GM12875 (cell line): ENCODE results near the gene RHOT1.

Experiments
- H3K4me3 ChIP-seq: one replicate; pipeline ENCODE4 v1.5.1; 2011; ENCODE audit warnings: low read depth, low read length, control low read depth
- TF ChIP-seq, protein P1 (sequence below): IDR thresholded peaks from 2 replicates; pipeline ENCODE4 v1.5.1; 2011; ENCODE audit warnings: low read depth, mild to moderate bottlenecking, control low read depth, inconsistent platforms, low read length, moderate library complexity, borderline replicate concordance; ENCODE audit not compliant: insufficient read depth

RHOT1 gene

DNA sequence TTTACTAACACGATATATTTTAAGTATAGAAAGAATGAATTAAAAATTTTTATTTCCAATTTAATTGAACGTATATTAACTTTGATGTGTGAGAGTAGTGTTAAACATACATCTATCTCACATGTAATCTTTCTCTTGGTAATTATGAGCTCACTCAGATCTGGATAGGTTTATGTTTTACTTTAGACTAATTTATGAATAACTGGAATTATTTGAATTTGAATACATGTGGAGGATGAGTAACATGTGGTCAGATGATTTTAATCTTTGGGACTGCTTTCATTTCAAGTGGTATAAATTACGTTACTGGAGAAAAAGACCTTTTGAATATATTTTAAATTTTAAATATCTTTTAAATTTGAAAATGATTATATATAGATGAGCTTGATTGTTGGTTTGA lies 73.4 kb downstream of the RHOT1 start:
- TF ChIP-seq, protein P1, sequence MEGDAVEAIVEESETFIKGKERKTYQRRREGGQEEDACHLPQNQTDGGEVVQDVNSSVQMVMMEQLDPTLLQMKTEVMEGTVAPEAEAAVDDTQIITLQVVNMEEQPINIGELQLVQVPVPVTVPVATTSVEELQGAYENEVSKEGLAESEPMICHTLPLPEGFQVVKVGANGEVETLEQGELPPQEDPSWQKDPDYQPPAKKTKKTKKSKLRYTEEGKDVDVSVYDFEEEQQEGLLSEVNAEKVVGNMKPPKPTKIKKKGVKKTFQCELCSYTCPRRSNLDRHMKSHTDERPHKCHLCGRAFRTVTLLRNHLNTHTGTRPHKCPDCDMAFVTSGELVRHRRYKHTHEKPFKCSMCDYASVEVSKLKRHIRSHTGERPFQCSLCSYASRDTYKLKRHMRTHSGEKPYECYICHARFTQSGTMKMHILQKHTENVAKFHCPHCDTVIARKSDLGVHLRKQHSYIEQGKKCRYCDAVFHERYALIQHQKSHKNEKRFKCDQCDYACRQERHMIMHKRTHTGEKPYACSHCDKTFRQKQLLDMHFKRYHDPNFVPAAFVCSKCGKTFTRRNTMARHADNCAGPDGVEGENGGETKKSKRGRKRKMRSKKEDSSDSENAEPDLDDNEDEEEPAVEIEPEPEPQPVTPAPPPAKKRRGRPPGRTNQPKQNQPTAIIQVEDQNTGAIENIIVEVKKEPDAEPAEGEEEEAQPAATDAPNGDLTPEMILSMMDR = no peak
- H3K4me3 ChIP-seq = no peak overlapping the region

DNA sequence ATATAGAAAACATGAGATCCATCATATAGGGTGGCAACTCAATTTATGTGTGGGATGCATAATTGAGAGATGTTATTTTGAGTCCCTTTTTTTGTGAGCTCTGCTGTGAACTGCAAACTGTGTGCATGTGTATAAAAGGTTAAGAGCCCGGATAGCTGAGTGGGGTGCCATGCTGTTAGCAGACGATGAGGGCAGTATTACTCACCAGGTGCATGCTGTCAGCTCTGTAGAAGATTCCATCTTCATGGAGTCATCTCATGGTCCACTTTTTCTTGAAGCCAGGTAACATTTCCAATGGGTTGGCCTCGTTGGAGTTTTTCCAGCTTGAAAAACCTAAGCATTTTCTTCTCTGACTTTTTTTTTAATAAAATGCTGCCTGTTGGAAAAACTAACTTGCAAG lies 80.3 kb downstream of the RHOT1 start:
- TF ChIP-seq, protein P1 = no peak
- no peak overlapping the region for H3K4me3 ChIP-seq

DNA sequence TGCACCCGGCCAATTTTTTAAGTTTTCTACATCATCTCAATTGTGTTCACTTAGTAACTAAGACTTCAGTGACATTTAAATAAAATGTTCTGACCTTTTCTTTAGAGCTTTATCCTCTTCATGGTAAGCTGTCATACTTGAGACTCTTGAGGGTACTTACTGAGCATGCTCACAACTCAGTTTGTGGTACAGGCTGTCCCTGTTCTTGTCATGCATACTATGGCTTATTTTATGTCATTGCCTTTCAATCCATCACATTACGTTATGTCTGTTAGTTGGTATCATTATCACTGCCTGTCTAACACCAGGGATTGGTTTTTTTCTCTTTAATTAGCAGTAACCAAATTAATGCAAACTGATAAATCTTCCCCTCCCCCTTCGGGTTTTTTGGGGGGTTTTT lies 81.4 kb downstream of the RHOT1 start:
- TF ChIP-seq, protein P1 = no peak
- H3K4me3 ChIP-seq = no peak overlapping the region

DNA sequence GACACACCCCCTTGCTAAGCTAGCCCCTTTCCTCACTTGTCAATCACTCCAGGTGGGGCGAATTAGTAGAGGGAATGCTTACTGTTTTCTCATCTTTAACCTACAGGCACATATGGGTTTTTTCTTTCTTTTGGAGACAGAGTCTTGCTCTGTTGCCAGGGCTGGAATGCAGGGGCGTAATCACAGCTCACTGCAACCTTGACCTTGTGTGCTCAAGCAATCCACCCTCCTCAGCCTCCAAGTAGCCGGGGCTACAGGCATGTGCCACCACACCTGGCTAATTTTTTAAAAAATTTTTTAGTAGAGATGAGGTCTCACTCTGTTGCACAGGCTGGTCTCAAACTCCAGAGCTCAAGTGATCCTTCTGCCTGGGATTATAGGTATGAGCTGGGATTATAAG lies 84.6 kb downstream of the RHOT1 start:
- H3K4me3 ChIP-seq = no peak overlapping the region
- TF ChIP-seq, protein P1 = no peak

DNA sequence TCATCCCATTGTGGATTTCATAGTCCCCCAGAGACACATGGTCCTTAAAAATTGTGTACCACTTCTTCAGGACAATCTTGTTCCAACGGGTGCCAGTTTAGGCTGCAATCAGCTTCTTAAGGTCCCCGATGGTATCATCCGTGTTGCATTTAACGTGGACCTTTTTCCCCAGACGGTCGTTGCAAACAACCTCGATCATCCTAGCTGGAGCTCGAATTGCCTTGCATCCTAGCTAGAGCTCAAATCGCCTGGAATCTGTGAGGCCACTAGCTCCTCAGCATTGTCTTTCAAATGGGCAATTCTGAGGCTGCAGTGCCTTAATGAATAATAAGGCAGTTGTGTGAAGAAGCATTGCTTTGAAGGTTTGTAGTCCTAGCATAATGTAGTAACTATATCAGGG lies 85.6 kb downstream of the RHOT1 start:
- no peak overlapping the region for H3K4me3 ChIP-seq
- TF ChIP-seq, protein P1 = no peak

DNA sequence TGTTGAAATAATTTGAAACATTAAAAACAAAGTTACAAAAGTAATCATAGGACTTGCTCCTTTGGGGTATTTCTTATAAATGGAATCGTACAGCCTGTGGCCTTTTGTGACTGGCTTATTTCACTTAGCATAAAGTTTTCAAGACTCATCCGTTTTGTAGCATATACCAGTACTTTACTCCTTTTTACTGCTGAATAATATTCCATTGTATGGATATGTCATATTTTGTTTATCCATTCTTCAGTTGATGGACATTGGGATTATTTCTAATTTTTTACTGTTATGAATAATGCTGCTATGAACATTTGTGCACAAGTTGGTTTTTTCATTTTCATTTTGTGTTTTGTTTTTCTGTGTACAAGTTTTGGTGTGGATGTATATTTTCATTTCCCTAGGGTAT lies 93.3 kb downstream of the RHOT1 start:
- H3K4me3 ChIP-seq = no peak overlapping the region
- TF ChIP-seq, protein P1 = no peak

DNA sequence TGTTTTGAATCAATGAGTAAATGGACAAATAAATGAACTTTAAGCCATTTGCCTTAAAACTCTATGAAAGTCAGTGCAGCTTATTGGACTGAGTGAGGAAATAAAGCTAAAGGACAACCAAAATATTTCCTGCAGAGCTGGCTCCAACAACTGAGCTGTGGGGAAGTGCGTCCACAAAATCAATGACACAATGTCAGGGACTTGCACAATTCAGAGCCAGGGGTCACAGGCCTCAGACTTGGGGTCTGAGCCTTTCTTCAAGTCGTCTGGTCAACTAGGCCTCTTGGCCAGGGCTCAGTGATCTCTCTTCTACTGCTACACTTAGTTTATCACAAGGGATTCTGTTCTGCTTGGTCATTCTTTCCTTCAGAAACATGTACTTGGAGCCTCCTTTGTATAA lies 97.2 kb downstream of the RHOT1 start:
- TF ChIP-seq, protein P1 = no peak
- no peak overlapping the region for H3K4me3 ChIP-seq
